ENCODE measurements around the gene HVCN1.

DNA sequence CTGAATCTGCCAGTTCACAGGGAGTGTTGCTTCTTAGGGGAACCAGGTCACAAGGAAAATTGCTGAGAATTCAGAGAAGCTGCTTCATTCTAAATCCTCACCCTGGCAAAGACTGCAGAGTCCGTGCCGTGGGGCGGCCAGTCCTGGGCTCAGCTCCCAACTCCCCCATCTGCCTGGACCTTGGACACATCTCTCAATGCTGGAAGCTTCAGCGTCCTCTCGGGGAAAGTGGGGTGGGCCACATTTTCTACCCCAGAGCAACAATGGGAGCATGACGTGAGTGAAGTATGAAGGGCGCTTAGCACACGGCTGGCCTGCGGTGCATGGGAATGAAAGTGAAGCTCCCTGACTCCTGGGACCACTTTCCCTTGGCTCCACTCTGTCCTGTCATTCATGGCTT is 31.2 kb downstream of the HVCN1 start:
- no peak for TF ChIP-seq EZH2 (IDR thresholded peaks at IDR 0.05; ENCODE audit: low read depth)
- TF ChIP-seq, protein P1, sequence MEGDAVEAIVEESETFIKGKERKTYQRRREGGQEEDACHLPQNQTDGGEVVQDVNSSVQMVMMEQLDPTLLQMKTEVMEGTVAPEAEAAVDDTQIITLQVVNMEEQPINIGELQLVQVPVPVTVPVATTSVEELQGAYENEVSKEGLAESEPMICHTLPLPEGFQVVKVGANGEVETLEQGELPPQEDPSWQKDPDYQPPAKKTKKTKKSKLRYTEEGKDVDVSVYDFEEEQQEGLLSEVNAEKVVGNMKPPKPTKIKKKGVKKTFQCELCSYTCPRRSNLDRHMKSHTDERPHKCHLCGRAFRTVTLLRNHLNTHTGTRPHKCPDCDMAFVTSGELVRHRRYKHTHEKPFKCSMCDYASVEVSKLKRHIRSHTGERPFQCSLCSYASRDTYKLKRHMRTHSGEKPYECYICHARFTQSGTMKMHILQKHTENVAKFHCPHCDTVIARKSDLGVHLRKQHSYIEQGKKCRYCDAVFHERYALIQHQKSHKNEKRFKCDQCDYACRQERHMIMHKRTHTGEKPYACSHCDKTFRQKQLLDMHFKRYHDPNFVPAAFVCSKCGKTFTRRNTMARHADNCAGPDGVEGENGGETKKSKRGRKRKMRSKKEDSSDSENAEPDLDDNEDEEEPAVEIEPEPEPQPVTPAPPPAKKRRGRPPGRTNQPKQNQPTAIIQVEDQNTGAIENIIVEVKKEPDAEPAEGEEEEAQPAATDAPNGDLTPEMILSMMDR (conservative IDR thresholded peaks at IDR 0.05) = no peak

All from PC-9 (cell line).